ENCODE measurements around the gene DUOX1.

DUOX1 gene

DNA sequence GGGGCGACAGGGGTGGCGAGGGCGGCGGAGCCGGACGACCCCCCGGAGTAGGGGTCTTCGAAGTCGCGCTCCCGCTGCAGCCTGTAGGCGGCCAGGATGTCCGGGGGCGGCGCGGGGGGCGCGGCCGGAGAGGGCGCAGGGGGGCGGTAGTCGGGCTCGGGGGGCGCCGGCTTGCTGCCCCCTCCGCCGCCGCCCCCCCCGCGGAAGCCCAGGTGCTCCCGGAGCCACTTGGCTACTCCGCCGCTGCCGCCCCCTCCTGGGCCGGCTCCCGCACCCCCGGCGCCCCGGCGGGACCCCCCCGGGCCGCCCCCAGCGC, 57.7 kb downstream of the DUOX1 start:
- Histone ChIP-seq H3K9me3 (ENCODE audit: insufficient read depth, low read length) (no peaks in the 10 kb centered on the region), H3K36me3 (replicated peaks; ENCODE audit: low read depth, low read length) (no peaks in the 10 kb centered on the region), H3K4me3 (ENCODE audit: low read length) (peak overlapping the region; percentile 85), H3K9ac (ENCODE audit: low read length) (peak overlapping the region; percentile 25; the same call in 1 of the 2 replicates), H3K4me2 (ENCODE audit: low read length) (peak overlapping the region; percentile 59), H4K20me1 (ENCODE audit: insufficient read depth, low read length) (no peaks in the 10 kb centered on the region), H3K4me1 (ENCODE audit: low read length) (peaks cover 3% of the 10 kb centered on the region), H2AFZ (ENCODE audit: low read depth, low read length) (no peak overlapping the region), H3K27ac (ENCODE audit: low read length) (no peak overlapping the region), H3K27me3 (ENCODE audit: low read depth, low read length) (peaks cover 21% of the 10 kb centered on the region), H3K79me2 (ENCODE audit: low read length) (no peaks in the 10 kb centered on the region)
- TF ChIP-seq EZH2phosphoT487 (IDR thresholded peaks at IDR 0.05; ENCODE audit: low read depth): no peak
- no peak for TF ChIP-seq CTCF (IDR thresholded peaks at IDR 0.05; ENCODE audit: low read depth, low read length)

DNA sequence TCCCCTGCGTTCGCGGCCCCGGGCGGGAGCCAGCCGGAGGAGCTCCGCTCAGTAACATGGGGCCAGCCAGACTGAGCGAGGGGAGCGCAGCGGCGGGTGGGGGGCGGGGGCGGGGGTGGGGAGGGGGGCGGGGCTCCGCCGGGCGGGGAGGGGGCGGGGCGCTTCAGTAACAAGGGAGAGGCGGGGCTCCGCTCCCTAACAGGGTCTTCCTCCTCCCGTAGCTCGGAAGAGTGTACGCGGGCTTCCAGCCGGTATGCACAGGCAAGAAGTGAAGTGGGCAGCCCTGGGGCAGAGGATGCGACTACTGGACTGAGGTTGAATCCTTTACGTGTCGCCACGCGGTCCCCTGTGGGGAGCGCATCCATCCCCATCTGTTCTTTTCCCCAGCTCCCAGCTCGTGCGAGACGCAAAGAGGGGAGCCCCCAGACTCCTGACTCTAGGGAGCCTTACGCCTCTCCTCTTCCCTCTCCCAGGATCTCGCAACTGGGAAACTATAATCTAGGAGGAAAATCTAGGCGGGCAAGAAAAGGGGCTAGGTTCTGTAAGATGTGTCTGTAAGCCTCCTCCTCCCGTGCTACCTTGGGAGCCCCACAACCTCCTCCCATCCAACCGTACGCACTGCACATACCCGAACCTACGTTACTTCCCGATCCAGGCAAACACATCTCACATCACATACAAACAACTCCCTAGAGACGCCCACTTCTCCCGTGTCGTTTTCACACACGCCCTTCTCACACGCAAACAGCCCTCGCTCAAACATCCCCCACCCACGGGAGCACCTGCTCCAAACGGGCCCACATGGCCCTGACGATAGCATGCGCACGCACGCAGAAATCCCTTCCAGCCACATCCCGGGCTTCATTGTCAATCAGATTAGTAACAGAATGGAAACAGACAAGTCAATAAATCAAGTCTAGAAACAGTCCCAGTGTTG, 58.4 kb downstream of the DUOX1 start, which contains the start of gene SHF:
Gene SHF, minus strand, starts transcription at position 73 of the 937 bp plus-strand sequence. Its CDS starts 15 bp downstream, at position 58.
- no peaks in the 10 kb centered on the region for H3K9me3 ChIP-seq (ENCODE audit: insufficient read depth, low read length)
- H3K4me2 ChIP-seq (ENCODE audit: low read length): peak within 1 kb of the TSS; percentile 95
- H3K4me1 ChIP-seq (ENCODE audit: low read length): peaks cover 3% of the 10 kb centered on the region
- TF ChIP-seq CTCF (IDR thresholded peaks at IDR 0.05; ENCODE audit: low read depth, low read length): no peak
- no peak for TF ChIP-seq EZH2phosphoT487 (IDR thresholded peaks at IDR 0.05; ENCODE audit: low read depth)
- peak within 1 kb of the TSS; percentile 93 for H2AFZ ChIP-seq (ENCODE audit: low read depth, low read length)
- H3K27me3 ChIP-seq (ENCODE audit: low read depth, low read length): peaks cover 21% of the 10 kb centered on the region
- no peaks in the 10 kb centered on the region for H3K79me2 ChIP-seq (ENCODE audit: low read length)
- H3K36me3 ChIP-seq (replicated peaks; ENCODE audit: low read depth, low read length): no peaks in the 10 kb centered on the region
- H3K27ac ChIP-seq (ENCODE audit: low read length): no peak within 1 kb of the TSS
- H3K4me3 ChIP-seq (ENCODE audit: low read length): peak within 1 kb of the TSS; percentile 85
- H4K20me1 ChIP-seq (ENCODE audit: insufficient read depth, low read length): no peaks in the 10 kb centered on the region
- peak within 1 kb of the TSS; percentile 64 for H3K9ac ChIP-seq (ENCODE audit: low read length)

DNA sequence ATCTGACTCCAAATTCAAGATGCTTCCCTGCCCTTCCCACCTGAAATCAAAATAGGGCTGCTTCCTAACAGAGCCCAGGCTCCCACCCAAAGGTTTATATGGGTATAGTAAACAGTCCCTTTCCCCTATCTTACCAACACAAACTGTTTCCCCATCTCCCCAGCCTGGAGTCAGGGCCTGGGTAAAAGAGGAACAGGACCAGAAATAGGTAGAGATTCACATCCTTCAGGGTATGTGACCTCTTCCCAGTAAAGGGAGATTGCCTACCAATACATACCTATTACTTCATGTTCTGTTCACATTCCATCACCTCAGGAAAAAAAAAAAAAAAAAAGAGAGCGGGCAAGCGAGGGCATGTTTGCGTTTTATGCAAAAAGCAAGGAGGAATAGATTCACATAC, 67.7 kb downstream of the DUOX1 start:
- Histone ChIP-seq H3K4me3 (ENCODE audit: low read length) (peak overlapping the region; percentile 99), H3K9me3 (ENCODE audit: insufficient read depth, low read length) (no peaks in the 10 kb centered on the region), H2AFZ (ENCODE audit: low read depth, low read length) (0 out of 2 replicates have a peak overlapping the region, but pooled peaks have one; percentile 2), H3K4me1 (ENCODE audit: low read length) (peaks cover 19% of the 10 kb centered on the region), H4K20me1 (ENCODE audit: insufficient read depth, low read length) (no peaks in the 10 kb centered on the region), H3K27ac (ENCODE audit: low read length) (no peak overlapping the region), H3K36me3 (replicated peaks; ENCODE audit: low read depth, low read length) (no peaks in the 10 kb centered on the region), H3K79me2 (ENCODE audit: low read length) (no peaks in the 10 kb centered on the region), H3K9ac (ENCODE audit: low read length) (peak overlapping the region; percentile 78), H3K4me2 (ENCODE audit: low read length) (peak overlapping the region; percentile 51), H3K27me3 (ENCODE audit: low read depth, low read length) (no peaks in the 10 kb centered on the region)
- no peak for TF ChIP-seq CTCF (IDR thresholded peaks at IDR 0.05; ENCODE audit: low read depth, low read length)
- no peak for TF ChIP-seq EZH2phosphoT487 (IDR thresholded peaks at IDR 0.05; ENCODE audit: low read depth)

GRCh38 chr15:45198337-45199135, 68.7 kb downstream of the DUOX1 start:
- peak overlapping the region; percentile 87 for H2AFZ ChIP-seq (ENCODE audit: low read depth, low read length)
- TF ChIP-seq EZH2phosphoT487 (IDR thresholded peaks at IDR 0.05; ENCODE audit: low read depth): no peak
- TF ChIP-seq CTCF (IDR thresholded peaks at IDR 0.05; ENCODE audit: low read depth, low read length): peak; percentile 82
- no peaks in the 10 kb centered on the region for H4K20me1 ChIP-seq (ENCODE audit: insufficient read depth, low read length)
- peak overlapping the region; percentile 99 for H3K4me3 ChIP-seq (ENCODE audit: low read length)
- H3K9me3 ChIP-seq (ENCODE audit: insufficient read depth, low read length): no peaks in the 10 kb centered on the region
- peak overlapping the region; percentile 91 for H3K9ac ChIP-seq (ENCODE audit: low read length)
- peak overlapping the region; percentile 96 for H3K4me2 ChIP-seq (ENCODE audit: low read length)
- peak overlapping the region; percentile 88 for H3K27ac ChIP-seq (ENCODE audit: low read length)
- H3K27me3 ChIP-seq (ENCODE audit: low read depth, low read length): no peaks in the 10 kb centered on the region
- no peaks in the 10 kb centered on the region for H3K36me3 ChIP-seq (replicated peaks; ENCODE audit: low read depth, low read length)
- H3K79me2 ChIP-seq (ENCODE audit: low read length): no peaks in the 10 kb centered on the region
- peaks cover 28% of the 10 kb centered on the region for H3K4me1 ChIP-seq (ENCODE audit: low read length)
